Suprapubic skin (tissue), 3 donors: Measurements from ENCODE around the gene CYSLTR1.

Experiments used
- POLR2A ChIP-seq, 2 donors: fragments of 450-650 bp; IDR thresholded peaks; one replicate each; pipeline ENCODE4 v1.6.1; 2017; ENCODE audit warnings: antibody characterized with exemption in 2 of 2, mild to moderate bottlenecking in 2 of 2, moderate library complexity in 2 of 2
- TF ChIP-seq, protein P1 (sequence below), 2 donors: fragments of 200-600 bp in 1 of 2; fragments of 450-650 bp in 1 of 2; sonication (generic) in 1 of 2; IDR thresholded peaks; one replicate each; pipeline ENCODE4 v1.5.1; 2016 to 2019; ENCODE audit warnings: antibody characterized with exemption in 2 of 2, mild to moderate bottlenecking in 1 of 2, moderate library complexity in 1 of 2

DNA sequence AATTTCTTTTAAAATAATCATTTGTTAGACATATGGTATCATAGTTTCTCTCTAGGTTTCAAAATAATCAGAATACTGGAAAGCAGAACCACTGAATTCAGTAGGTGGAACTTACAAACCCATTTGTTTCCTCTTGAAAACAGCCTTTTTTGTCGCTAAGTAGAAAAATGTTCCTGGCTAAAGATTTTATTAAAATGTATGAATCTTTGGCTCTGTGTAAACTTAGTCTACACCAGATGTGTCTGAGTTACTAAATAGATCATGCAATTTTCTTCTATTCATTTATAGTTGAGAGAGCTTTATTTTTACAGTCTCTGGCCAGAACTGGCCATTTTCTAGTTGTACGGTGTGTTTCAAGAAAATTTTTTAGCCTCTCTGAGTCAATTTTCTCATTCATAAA, 1.0 kb downstream of the CYSLTR1 start:
- TF ChIP-seq POLR2A (IDR thresholded peaks at IDR 0.05), result no peak
- TF ChIP-seq, protein P1, sequence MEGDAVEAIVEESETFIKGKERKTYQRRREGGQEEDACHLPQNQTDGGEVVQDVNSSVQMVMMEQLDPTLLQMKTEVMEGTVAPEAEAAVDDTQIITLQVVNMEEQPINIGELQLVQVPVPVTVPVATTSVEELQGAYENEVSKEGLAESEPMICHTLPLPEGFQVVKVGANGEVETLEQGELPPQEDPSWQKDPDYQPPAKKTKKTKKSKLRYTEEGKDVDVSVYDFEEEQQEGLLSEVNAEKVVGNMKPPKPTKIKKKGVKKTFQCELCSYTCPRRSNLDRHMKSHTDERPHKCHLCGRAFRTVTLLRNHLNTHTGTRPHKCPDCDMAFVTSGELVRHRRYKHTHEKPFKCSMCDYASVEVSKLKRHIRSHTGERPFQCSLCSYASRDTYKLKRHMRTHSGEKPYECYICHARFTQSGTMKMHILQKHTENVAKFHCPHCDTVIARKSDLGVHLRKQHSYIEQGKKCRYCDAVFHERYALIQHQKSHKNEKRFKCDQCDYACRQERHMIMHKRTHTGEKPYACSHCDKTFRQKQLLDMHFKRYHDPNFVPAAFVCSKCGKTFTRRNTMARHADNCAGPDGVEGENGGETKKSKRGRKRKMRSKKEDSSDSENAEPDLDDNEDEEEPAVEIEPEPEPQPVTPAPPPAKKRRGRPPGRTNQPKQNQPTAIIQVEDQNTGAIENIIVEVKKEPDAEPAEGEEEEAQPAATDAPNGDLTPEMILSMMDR (IDR thresholded peaks at IDR 0.05), result no peak
